Measurements from ENCODE around the gene ROBO1.

- TF ChIP-seq EZH2 (IDR thresholded peaks at IDR 0.05; ENCODE audit: borderline replicate concordance, low read depth, low read length, severe bottlenecking): no peak
- TF ChIP-seq, protein P1, sequence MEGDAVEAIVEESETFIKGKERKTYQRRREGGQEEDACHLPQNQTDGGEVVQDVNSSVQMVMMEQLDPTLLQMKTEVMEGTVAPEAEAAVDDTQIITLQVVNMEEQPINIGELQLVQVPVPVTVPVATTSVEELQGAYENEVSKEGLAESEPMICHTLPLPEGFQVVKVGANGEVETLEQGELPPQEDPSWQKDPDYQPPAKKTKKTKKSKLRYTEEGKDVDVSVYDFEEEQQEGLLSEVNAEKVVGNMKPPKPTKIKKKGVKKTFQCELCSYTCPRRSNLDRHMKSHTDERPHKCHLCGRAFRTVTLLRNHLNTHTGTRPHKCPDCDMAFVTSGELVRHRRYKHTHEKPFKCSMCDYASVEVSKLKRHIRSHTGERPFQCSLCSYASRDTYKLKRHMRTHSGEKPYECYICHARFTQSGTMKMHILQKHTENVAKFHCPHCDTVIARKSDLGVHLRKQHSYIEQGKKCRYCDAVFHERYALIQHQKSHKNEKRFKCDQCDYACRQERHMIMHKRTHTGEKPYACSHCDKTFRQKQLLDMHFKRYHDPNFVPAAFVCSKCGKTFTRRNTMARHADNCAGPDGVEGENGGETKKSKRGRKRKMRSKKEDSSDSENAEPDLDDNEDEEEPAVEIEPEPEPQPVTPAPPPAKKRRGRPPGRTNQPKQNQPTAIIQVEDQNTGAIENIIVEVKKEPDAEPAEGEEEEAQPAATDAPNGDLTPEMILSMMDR (IDR thresholded peaks at IDR 0.05; ENCODE audit: borderline replicate concordance, extremely low read depth, low read length, poor library complexity, severe bottlenecking): no peak
Measured at GRCh38 chr3:79263423-79263822, 504.4 kb downstream of the ROBO1 start.
